ENCODE data around the gene GRK6. TPM values are rescaled to one million over a fixed set of nuclear protein-coding genes. Genes with fewer than 3 reads are reported as not detected.
"Not testable (repeated sequence)": the region's sequence is repeated elsewhere in the genome, so short reads cannot be mapped to it uniquely, and the experiment has no call there.

The GRK6 gene
- total RNA-seq, 1 experiment from 2014 or later = 42.3 TPM

GRCh38 chr5:177484902-177485549, 58.5 kb downstream of the GRK6 start:
- no peak for DNase-seq (ENCODE audit: low read depth)

DNA sequence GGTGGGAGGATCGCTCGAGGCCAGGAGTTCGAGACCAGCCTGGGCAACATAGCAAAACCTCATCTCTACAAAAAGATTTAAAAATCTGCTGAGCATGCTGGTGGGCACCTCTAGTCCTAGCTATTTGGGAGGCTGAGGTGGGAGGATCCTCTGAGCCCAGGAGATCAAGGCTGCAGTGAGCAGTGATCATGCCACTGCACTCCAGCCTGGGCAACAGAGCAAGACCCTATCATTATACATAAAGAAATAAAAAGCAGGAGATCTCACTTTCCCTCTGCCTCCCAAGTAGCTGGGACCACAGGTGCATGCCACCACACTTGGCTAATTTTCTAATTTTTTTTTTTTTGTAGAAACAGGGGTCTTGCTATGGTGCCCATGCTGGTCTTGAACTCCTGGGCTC, 59.3 kb downstream of the GRK6 start:
- not testable (repeated sequence) for DNase-seq (ENCODE audit: low read depth)

DNA sequence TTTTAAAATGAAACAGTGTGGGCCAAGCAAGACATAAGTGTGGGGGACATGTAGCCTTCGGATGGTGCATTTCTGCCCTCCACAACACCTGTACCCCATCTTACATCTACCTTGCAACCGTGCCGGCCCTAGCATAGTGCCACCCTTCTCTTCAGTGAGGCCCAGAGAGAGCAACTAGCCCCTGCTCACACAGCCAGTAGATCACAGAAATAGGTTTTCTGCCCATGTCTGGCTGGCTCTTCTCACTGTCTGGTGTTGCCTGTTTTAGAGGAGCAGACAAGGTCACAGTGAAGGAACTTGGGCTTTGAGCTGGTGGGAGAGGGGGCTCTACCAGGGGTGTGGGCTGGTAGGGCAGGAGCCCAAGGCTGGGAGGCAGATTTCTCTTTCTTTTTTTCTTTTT, 59.8 kb downstream of the GRK6 start:
- DNase-seq (ENCODE audit: low read depth) = no peak

- DNase-seq (ENCODE audit: low read depth) = no peak
These were observed 60.7 kb downstream of the GRK6 start for GRCh38 chr5:177487144-177487543.

GRCh38 chr5:177487975-177488374, 61.5 kb downstream of the GRK6 start:
- no peak for DNase-seq (ENCODE audit: low read depth)

DNA sequence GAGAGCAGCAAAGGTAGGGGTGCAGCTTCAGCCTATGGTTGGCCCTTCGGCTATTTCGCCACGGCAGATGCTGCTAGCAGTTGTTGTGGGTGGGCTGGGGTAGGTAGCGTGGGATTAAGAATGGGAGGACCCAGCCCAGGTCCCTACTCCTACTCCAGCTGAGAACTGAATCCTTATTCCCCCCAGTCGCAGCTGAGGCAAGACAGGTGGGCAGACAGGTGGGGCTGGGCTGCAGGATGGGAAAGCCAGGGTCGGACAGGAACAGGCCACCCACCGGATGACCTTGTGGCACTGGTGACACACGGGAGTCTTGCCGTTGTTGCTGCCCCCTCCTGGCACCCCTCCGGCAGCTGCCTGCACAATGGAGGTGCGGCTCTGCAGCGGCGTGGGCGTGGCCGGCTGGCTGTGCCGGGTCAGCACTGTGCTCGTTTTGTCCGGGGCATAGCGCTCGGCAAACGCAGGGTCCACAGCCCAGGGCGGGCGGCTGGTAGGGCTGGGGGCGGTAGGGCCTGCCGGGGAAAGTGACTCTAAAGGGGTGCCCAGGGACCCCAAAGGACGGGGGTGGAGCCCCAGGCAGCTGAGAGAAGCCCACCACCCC, 62.7 kb downstream of the GRK6 start:
- no peak for DNase-seq (ENCODE audit: low read depth)

DNA sequence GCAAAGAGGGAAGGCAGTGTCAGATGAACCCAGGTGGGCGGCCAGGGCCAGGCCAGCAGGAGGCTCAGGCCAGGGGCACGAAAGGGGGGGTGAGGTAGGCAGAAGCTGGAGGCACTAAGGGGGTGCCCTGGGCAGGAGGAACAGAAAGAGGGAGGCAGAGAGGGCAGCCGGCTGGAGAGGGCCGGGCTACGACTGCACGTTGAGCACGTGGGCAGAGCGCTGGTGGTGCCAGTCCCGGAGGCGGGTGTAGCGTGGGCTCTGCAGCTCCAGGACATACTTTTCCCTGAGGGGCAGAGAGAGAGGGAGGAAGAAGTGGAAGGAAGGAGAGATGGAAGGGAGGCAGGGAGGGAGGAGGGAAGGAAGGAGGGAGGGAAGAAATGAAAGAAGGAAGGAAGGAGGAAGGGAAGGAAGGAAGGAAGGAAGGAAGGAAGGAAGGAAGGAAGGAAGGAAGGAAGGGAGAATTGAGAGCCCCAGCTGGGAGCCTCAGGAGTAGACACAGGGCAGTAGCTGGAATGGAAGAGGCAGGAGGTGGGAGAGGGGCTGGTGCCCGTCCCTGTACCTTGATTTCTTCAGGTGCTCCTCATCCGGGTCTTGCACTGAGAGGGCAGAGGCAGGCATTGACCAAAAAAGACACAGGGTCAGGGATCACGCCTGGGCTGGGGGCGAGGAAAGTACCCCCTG, 64.0 kb downstream of the GRK6 start:
- no peak for DNase-seq (ENCODE audit: low read depth)

DNA sequence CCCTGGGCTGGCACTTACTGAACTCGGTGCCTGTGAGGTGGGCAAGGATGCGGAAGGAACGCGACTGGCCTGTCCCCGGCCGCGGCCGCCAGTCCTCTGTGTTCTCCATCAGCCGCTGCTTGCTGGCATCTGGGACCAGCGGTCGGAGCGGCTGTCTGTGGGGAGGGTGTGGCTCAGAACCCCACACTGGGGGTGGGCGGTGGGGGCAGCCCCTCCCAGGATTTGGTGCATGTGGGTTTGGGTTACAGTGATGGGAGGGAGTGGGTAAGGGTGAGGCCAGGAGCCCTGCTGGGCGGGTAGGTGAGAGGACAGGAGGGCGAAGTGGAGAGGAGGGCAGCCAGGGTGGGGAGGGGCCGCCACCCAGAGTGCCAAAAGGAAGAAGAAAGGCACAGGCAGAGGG, 64.5 kb downstream of the GRK6 start:
- no peak for DNase-seq (ENCODE audit: low read depth)

GRCh38 chr5:177491429-177491945, 65.0 kb downstream of the GRK6 start:
- peak; percentile 61 for DNase-seq (ENCODE audit: low read depth)

GRCh38 chr5:177491983-177492746, 65.7 kb downstream of the GRK6 start:
- DNase-seq (ENCODE audit: low read depth) = no peak

Other genes starting within 250 kb of the GRK6 start
- 31.2 and 31.5 TPM in 2 replicates for gene RAB24, start 123.0 kb upstream of the GRK6 start, total RNA-seq (2014; rRNA removed; shearing (Covaris generic))
- gene PRELID1, start 122.9 kb upstream of the GRK6 start, total RNA-seq (2014; rRNA removed; shearing (Covaris generic)) = 633 and 661 TPM in 2 replicates
- 22.3 and 24.6 TPM in 2 replicates for gene MXD3, start 114.8 kb upstream of the GRK6 start, total RNA-seq (2014; rRNA removed; shearing (Covaris generic))
- gene LMAN2, start 75.0 kb upstream of the GRK6 start, total RNA-seq (2014; rRNA removed; shearing (Covaris generic)) = 213 and 237 TPM in 2 replicates
- 27.7 and 29.8 TPM in 2 replicates for gene RGS14, start 68.8 kb upstream of the GRK6 start, total RNA-seq (2014; rRNA removed; shearing (Covaris generic))
- gene SLC34A1, start 42.2 kb upstream of the GRK6 start, total RNA-seq (2014; rRNA removed; shearing (Covaris generic)) = 0.10 and 0.34 TPM in 2 replicates
- gene PFN3, start 26.0 kb upstream of the GRK6 start, total RNA-seq (2014; rRNA removed; shearing (Covaris generic)) = not detected in 2 replicates
- gene F12, start 17.1 kb upstream of the GRK6 start, total RNA-seq (2014; rRNA removed; shearing (Covaris generic)) = 8.5 and 15.2 TPM in 2 replicates
- 34.3 and 43.4 TPM in 2 replicates for gene PRR7, start 20.1 kb downstream of the GRK6 start, total RNA-seq (2014; rRNA removed; shearing (Covaris generic))
- 108 and 118 TPM in 2 replicates for gene DBN1, start 47.0 kb downstream of the GRK6 start, total RNA-seq (2014; rRNA removed; shearing (Covaris generic))
- gene PDLIM7, start 70.9 kb downstream of the GRK6 start, total RNA-seq (2014; rRNA removed; shearing (Covaris generic)) = 262 and 269 TPM in 2 replicates
- 2.3 and 4.4 TPM in 2 replicates for gene DOK3, start 83.2 kb downstream of the GRK6 start, total RNA-seq (2014; rRNA removed; shearing (Covaris generic))
- 131 and 135 TPM in 2 replicates for gene DDX41, start 90.3 kb downstream of the GRK6 start, total RNA-seq (2014; rRNA removed; shearing (Covaris generic))
- gene FAM193B, start 127.9 kb downstream of the GRK6 start, total RNA-seq (2014; rRNA removed; shearing (Covaris generic)) = 17.4 and 23.1 TPM in 2 replicates
- 84.7 and 164 TPM in 2 replicates for gene TMED9, start 165.5 kb downstream of the GRK6 start, total RNA-seq (2014; rRNA removed; shearing (Covaris generic))
- gene B4GALT7, start 173.5 kb downstream of the GRK6 start, total RNA-seq (2014; rRNA removed; shearing (Covaris generic)) = 43.1 and 47.7 TPM in 2 replicates

All from HT1080 (cell line).